ENCODE results near the gene ADGRG2.

ADGRG2 gene

DNA sequence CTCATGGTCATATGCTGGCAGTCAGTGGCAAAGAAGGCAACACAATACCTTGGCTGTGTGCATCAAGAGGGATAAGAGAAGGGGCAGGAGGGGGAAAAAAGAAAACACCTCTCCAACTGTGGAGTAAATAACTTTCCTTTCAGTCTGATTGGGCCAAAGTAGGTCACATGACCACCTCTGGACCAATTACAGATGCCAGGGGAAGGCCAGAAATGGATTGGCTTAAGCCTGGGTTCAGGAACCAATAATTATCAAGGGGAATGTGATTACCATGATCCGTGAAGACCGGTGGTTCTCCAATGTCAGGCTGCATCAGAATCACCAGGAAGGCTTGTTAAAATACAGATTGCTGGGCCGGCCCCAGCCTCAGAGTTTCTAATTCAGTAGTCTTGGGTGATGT lies 7.4 kb upstream of the ADGRG2 start (continued):
- TF ChIP-seq ZBTB10 (tag by site-specific recombination; IDR thresholded peaks at IDR 0.05) (no peak), ZBTB7A (tag by site-specific recombination; IDR thresholded peaks at IDR 0.05; ENCODE audit: low read depth) (no peak), BCL11A (tag by site-specific recombination; IDR thresholded peaks at IDR 0.05; ENCODE audit: low read depth) (no peak)
- TF ChIP-seq, protein P1, sequence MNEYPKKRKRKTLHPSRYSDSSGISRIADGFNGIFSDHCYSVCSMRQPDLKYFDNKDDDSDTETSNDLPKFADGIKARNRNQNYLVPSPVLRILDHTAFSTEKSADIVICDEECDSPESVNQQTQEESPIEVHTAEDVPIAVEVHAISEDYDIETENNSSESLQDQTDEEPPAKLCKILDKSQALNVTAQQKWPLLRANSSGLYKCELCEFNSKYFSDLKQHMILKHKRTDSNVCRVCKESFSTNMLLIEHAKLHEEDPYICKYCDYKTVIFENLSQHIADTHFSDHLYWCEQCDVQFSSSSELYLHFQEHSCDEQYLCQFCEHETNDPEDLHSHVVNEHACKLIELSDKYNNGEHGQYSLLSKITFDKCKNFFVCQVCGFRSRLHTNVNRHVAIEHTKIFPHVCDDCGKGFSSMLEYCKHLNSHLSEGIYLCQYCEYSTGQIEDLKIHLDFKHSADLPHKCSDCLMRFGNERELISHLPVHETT (tag by site-specific recombination; IDR thresholded peaks at IDR 0.05), result no peak

- CTCF ChIA-PET, result interaction anchor here (0.7 kb wide), 1 partner anchor 29 kb away, joined by 3 read pairs; no protein-coding TSS in a partner anchor
- POLR2A ChIA-PET, result no interaction called here
- Histone ChIP-seq H3K27ac (ENCODE audit: extremely low read depth, low read depth, low read length) (no peak overlapping the region; the same call in 1 of the 2 replicates), H3K9me3 (ENCODE audit: control insufficient read depth, insufficient read depth, low read depth, low read length) (no peaks in the 10 kb centered on the region), H3K4me3 (ENCODE audit: low read depth, low read length) (no peak overlapping the region), H3K36me3 (ENCODE audit: control insufficient read depth in 2 of 2, insufficient read depth in 1 of 2, low read length in 2 of 2) (no peaks in the 10 kb centered on the region), H3K4me1 (ENCODE audit: control insufficient read depth, insufficient read depth, low read length) (no peaks in the 10 kb centered on the region; the same call in 1 of the 2 replicates)
- TF ChIP-seq ZEB2 (tag by site-specific recombination; IDR thresholded peaks at IDR 0.05), result 0 out of 2 replicates have a peak, but pooled peaks have one; percentile 33
- 0 out of 2 replicates have a peak, but pooled peaks have one; percentile 51 for TF ChIP-seq ZNF660 (tag by site-specific recombination; IDR thresholded peaks at IDR 0.05)
- no peak for TF ChIP-seq ZNF548 (tag by site-specific recombination; IDR thresholded peaks at IDR 0.05)
- TF ChIP-seq SP7 (tag by site-specific recombination; IDR thresholded peaks at IDR 0.05), result peak; percentile 15; the same call in 1 of the 2 replicates
- peak; percentile 92 for TF ChIP-seq PRDM10 (tag by site-specific recombination; IDR thresholded peaks at IDR 0.05)
- TF ChIP-seq, protein P2, sequence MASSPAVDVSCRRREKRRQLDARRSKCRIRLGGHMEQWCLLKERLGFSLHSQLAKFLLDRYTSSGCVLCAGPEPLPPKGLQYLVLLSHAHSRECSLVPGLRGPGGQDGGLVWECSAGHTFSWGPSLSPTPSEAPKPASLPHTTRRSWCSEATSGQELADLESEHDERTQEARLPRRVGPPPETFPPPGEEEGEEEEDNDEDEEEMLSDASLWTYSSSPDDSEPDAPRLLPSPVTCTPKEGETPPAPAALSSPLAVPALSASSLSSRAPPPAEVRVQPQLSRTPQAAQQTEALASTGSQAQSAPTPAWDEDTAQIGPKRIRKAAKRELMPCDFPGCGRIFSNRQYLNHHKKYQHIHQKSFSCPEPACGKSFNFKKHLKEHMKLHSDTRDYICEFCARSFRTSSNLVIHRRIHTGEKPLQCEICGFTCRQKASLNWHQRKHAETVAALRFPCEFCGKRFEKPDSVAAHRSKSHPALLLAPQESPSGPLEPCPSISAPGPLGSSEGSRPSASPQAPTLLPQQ (tag by site-specific recombination; IDR thresholded peaks at IDR 0.05), result peak; percentile 86
- 0 out of 2 replicates have a peak, but pooled peaks have one; percentile 47 for TF ChIP-seq ZNF544 (tag by site-specific recombination; IDR thresholded peaks at IDR 0.05)
- no peak for TF ChIP-seq ZNF280C (tag by site-specific recombination; IDR thresholded peaks at IDR 0.05)
- peak; percentile 67; the same call in 1 of the 2 replicates for TF ChIP-seq ZNF341 (tag by site-specific recombination; IDR thresholded peaks at IDR 0.05; ENCODE audit: low read depth)
- peak; percentile 64; the same call in 1 of the 2 replicates for TF ChIP-seq ZNF561 (tag by site-specific recombination; IDR thresholded peaks at IDR 0.05; ENCODE audit: borderline replicate concordance)
- peak; percentile 67 for TF ChIP-seq FEZF1 (tag by site-specific recombination; IDR thresholded peaks at IDR 0.05)
- TF ChIP-seq YY2 (tag by site-specific recombination; IDR thresholded peaks at IDR 0.05), result 0 out of 2 replicates have a peak, but pooled peaks have one; percentile 33
- no peak for TF ChIP-seq ZFP41 (tag by site-specific recombination; IDR thresholded peaks at IDR 0.05; ENCODE audit: borderline replicate concordance)
- peak; percentile 59; the same call in 1 of the 2 replicates for TF ChIP-seq KLF1 (tag by site-specific recombination; IDR thresholded peaks at IDR 0.05)
- peak; percentile 63; the same call in 1 of the 2 replicates for TF ChIP-seq ZFP69B (tag by site-specific recombination; IDR thresholded peaks at IDR 0.05)
- TF ChIP-seq, protein P3, sequence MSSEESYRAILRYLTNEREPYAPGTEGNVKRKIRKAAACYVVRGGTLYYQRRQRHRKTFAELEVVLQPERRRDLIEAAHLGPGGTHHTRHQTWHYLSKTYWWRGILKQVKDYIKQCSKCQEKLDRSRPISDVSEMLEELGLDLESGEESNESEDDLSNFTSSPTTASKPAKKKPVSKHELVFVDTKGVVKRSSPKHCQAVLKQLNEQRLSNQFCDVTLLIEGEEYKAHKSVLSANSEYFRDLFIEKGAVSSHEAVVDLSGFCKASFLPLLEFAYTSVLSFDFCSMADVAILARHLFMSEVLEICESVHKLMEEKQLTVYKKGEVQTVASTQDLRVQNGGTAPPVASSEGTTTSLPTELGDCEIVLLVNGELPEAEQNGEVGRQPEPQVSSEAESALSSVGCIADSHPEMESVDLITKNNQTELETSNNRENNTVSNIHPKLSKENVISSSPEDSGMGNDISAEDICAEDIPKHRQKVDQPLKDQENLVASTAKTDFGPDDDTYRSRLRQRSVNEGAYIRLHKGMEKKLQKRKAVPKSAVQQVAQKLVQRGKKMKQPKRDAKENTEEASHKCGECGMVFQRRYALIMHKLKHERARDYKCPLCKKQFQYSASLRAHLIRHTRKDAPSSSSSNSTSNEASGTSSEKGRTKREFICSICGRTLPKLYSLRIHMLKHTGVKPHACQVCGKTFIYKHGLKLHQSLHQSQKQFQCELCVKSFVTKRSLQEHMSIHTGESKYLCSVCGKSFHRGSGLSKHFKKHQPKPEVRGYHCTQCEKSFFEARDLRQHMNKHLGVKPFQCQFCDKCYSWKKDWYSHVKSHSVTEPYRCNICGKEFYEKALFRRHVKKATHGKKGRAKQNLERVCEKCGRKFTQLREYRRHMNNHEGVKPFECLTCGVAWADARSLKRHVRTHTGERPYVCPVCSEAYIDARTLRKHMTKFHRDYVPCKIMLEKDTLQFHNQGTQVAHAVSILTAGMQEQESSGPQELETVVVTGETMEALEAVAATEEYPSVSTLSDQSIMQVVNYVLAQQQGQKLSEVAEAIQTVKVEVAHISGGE (tag by site-specific recombination; conservative IDR thresholded peaks at IDR 0.05; ENCODE audit: low read depth), result 0 out of 2 replicates have a peak, but pooled peaks have one; percentile 13
- TF ChIP-seq ZNF623 (tag by site-specific recombination; IDR thresholded peaks at IDR 0.05), result no peak
These were observed 5.4 kb upstream of the ADGRG2 start for GRCh38 chrX:19127649-19128168.

All from HEK293 (cell line).